ENCODE results near the gene MCC. TPM values are rescaled to one million over a fixed set of nuclear protein-coding genes. Genes with fewer than 3 reads are reported as not detected.

MCC gene
- total and polyA plus RNA-seq, 4 donors: 1.6 to 38.6 (median 11.2) TPM

DNA sequence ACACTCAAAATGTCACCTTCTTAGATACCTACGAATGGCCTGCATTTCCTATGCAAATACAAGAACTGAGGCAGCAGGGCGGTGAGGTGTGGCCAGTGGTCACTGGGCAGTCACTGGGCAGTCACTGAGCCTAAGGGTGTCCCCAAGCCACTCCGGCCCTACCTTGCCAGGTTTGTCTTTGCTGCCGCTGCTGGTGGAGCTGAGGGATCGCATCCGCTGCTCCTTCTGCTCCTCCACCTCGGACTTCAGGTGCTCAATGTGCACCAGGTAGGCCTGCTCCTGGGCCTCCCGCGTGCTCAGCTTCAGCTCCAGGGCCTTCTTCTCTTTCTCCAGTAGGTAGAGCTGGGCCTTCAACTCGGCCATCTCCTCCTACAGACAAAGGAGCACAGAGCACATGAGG lies 439.3 kb downstream of the MCC start:
- Histone ChIP-seq H3K9me3 (ENCODE audit: control insufficient read depth in 4 of 4, insufficient read depth in 3 of 4, low read length in 3 of 4) (no peaks in the 10 kb centered on the region), H3K36me3 (ENCODE audit: control insufficient read depth in 4 of 4, insufficient read depth in 4 of 4, low read length in 4 of 4) (peaks cover 2 to 14% (median 5%) of the 10 kb centered on the region in 4 donors), H3K9ac (ENCODE audit: insufficient read depth in 1 of 2, low read length in 2 of 2) (no peak overlapping the region), H3K4me3 (no peak overlapping the region), H3K27ac (ENCODE audit: low read depth in 1 of 2, low read length in 1 of 2) (no peak overlapping the region), H3K27me3 (ENCODE audit: control insufficient read depth in 3 of 3, insufficient read depth in 3 of 3, low read length in 2 of 3) (no peaks in the 10 kb centered on the region), H3K4me1 (ENCODE audit: control insufficient read depth in 5 of 5, insufficient read depth in 5 of 5, low read length in 5 of 5) (peaks cover 0 to 5% (median 2%) of the 10 kb centered on the region in 5 donors)
- TF ChIP-seq, protein P1, sequence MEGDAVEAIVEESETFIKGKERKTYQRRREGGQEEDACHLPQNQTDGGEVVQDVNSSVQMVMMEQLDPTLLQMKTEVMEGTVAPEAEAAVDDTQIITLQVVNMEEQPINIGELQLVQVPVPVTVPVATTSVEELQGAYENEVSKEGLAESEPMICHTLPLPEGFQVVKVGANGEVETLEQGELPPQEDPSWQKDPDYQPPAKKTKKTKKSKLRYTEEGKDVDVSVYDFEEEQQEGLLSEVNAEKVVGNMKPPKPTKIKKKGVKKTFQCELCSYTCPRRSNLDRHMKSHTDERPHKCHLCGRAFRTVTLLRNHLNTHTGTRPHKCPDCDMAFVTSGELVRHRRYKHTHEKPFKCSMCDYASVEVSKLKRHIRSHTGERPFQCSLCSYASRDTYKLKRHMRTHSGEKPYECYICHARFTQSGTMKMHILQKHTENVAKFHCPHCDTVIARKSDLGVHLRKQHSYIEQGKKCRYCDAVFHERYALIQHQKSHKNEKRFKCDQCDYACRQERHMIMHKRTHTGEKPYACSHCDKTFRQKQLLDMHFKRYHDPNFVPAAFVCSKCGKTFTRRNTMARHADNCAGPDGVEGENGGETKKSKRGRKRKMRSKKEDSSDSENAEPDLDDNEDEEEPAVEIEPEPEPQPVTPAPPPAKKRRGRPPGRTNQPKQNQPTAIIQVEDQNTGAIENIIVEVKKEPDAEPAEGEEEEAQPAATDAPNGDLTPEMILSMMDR (IDR thresholded peaks at IDR 0.05; ENCODE audit: control extremely low read depth, extremely low read depth): no peak
- DNase-seq (no peak), ATAC-seq (ENCODE audit: insufficient read depth, low FRiP score) (no peak)
- WGBS, 2 donors: 95 to 97% methylated on average over 10 of the region's 10 CpGs

DNA sequence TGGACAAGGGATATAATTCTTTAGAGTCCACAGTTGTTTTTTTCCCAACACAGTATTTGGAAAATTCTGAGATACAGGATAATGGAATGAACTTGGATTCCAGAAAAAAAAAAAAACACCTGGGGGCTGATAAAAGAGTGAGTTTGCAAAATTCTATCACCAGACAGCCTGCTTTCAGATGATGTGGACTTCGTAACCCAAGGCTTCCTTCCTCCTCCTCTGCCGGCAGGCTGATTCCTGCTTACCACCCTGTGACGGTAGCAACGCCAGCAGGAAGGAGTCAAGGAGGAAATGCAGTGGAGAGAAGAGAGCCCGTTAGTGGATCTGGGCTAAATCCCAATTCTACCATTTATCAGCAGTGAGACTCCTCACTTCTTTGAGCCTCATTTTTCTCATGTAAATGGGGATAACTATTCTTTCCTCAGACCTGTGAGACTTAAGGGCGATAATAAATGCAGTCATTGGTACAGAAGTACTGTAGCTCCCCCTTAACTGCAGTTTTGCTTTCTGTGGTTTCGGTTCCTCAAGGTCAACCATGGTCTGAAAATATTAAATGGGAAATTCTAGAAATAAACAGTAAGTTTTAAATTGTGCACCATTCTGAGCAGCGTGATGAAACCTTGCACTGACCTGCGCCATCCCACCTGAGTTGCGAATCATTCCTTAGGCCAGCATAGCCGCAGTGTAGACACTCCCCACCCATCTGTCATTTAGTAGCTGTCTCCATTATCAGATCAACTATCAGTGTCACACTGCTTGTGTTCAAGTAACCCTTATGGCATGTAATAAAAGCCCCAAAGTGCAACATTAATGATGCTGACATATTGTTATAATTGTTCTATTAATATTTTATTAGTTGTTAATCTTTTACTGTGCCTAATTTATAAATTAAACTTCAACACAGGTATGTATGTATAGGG lies 440.3 kb downstream of the MCC start:
- no peak for DNase-seq
- TF ChIP-seq, protein P1 (IDR thresholded peaks at IDR 0.05; ENCODE audit: control extremely low read depth, extremely low read depth): no peak
- no peak overlapping the region for H3K9ac ChIP-seq (ENCODE audit: insufficient read depth in 1 of 2, low read length in 2 of 2)
- H3K4me1 ChIP-seq (ENCODE audit: control insufficient read depth in 5 of 5, insufficient read depth in 5 of 5, low read length in 5 of 5): peaks cover 0 to 7% (median 4%) of the 10 kb centered on the region in 5 donors
- H3K27ac ChIP-seq (ENCODE audit: low read depth in 1 of 2, low read length in 1 of 2): peak overlapping the region in 1 of 2 donors; percentile 37
- H3K27me3 ChIP-seq (ENCODE audit: control insufficient read depth in 3 of 3, insufficient read depth in 3 of 3, low read length in 2 of 3): no peaks in the 10 kb centered on the region
- H3K36me3 ChIP-seq (ENCODE audit: control insufficient read depth in 4 of 4, insufficient read depth in 4 of 4, low read length in 4 of 4): peaks cover 2 to 11% (median 5%) of the 10 kb centered on the region in 4 donors
- no peaks in the 10 kb centered on the region for H3K9me3 ChIP-seq (ENCODE audit: control insufficient read depth in 4 of 4, insufficient read depth in 3 of 4, low read length in 3 of 4)
- WGBS, 2 donors: 56 to 62% methylated on average over 11 of the region's 11 CpGs
- no peak for ATAC-seq (ENCODE audit: insufficient read depth, low FRiP score)
- no peak overlapping the region for H3K4me3 ChIP-seq

DNA sequence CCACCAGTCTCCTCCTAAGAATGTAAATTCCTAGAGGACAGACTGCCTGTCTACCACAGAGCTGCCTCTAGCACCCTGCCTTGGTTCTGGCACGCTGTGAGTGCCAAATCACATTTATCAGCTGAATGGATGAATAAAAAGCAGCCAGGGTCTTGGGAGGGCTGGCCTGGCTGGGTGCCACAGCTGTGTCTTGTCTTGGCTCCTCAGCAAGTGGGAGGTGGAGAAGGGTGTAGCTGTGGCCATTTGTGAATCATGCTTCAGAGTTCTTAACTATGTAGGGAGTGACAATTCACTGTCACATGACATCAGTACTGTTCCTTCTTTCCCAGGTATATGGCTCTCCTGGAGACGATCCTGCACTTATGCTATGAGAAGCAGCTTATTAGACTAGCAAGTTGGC lies 441.0 kb downstream of the MCC start:
- 66 to 79% methylated on average over 2 of the region's 2 CpGs for WGBS, 2 donors
- H3K27me3 ChIP-seq (ENCODE audit: control insufficient read depth in 3 of 3, insufficient read depth in 3 of 3, low read length in 2 of 3): no peaks in the 10 kb centered on the region
- H3K4me1 ChIP-seq (ENCODE audit: control insufficient read depth in 5 of 5, insufficient read depth in 5 of 5, low read length in 5 of 5): peaks cover 0 to 9% (median 4%) of the 10 kb centered on the region in 5 donors
- TF ChIP-seq, protein P1 (IDR thresholded peaks at IDR 0.05; ENCODE audit: control extremely low read depth, extremely low read depth): no peak
- ATAC-seq (ENCODE audit: insufficient read depth, low FRiP score) (no peak), DNase-seq (peak in 1 of 3 donors; percentile 20)
- no peak overlapping the region for H3K9ac ChIP-seq (ENCODE audit: insufficient read depth in 1 of 2, low read length in 2 of 2)
- no peak overlapping the region for H3K4me3 ChIP-seq
- peaks cover 2 to 8% (median 5%) of the 10 kb centered on the region in 4 donors for H3K36me3 ChIP-seq (ENCODE audit: control insufficient read depth in 4 of 4, insufficient read depth in 4 of 4, low read length in 4 of 4)
- H3K9me3 ChIP-seq (ENCODE audit: control insufficient read depth in 4 of 4, insufficient read depth in 3 of 4, low read length in 3 of 4): no peaks in the 10 kb centered on the region
- H3K27ac ChIP-seq (ENCODE audit: low read depth in 1 of 2, low read length in 1 of 2): no peak overlapping the region
